HG02588 (cell line): ENCODE measurements around the gene PACRGL.

ENCODE experiments used
- ATAC-seq: cut with Tn5 transposase; IDR thresholded peaks from one replicate; pipeline ENCODE4 v1.9.1; 2021; ENCODE audit warnings: mild to moderate bottlenecking, moderate library complexity; ENCODE audit not compliant: unreplicated experiment

PACRGL gene

DNA sequence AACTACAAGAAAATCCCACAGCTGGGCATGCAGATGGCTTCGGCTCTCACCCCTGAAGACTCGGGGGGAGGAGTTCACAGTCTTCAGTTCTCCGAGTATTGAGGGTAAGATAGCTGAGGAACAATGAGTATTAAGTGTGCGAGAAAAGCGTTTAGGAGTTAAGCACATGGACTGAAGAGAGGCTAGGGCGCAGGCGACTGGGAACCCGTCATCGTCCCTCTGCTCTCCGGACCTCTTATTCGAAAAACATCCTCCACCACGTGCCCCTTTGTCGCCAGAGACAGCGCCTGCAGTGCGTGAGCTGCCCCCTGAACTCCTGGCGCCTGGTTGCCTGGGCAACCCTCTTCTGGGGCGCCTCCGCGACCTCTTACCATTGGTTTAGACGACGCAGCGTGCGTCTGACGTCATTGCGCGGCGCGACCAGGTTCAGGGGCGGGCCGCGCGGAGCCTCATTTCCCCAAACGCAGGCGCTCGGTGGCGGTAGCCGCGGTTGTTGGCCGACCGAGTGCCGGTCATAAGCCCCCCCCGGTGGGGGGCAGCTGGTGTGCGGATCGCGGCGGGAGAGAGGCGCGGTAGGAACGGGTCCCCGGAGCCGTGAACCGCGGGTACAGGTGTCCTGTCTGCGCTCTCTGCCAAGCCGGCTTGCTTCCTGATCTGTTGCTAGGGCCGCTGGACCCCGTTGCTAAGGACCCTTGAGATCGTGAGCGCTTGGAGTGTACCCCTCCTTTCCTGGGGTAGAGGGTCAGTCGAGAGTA lies at the start of gene PACRGL:
Gene PACRGL, plus strand, starts transcription at position 452 of the 755 bp plus-strand sequence. CDS start 4,024 bp downstream, outside the sequence.
- peak; percentile 100 for ATAC-seq

- ATAC-seq = no peak
Observed at GRCh38 chr4:20652226-20652885, 47.9 kb upstream of the PACRGL start.

GRCh38 chr4:20658456-20658855 lies 41.8 kb upstream of the PACRGL start:
- no peak for ATAC-seq

- ATAC-seq = no peak
Observed at GRCh38 chr4:20662851-20663250, 37.4 kb upstream of the PACRGL start.

DNA sequence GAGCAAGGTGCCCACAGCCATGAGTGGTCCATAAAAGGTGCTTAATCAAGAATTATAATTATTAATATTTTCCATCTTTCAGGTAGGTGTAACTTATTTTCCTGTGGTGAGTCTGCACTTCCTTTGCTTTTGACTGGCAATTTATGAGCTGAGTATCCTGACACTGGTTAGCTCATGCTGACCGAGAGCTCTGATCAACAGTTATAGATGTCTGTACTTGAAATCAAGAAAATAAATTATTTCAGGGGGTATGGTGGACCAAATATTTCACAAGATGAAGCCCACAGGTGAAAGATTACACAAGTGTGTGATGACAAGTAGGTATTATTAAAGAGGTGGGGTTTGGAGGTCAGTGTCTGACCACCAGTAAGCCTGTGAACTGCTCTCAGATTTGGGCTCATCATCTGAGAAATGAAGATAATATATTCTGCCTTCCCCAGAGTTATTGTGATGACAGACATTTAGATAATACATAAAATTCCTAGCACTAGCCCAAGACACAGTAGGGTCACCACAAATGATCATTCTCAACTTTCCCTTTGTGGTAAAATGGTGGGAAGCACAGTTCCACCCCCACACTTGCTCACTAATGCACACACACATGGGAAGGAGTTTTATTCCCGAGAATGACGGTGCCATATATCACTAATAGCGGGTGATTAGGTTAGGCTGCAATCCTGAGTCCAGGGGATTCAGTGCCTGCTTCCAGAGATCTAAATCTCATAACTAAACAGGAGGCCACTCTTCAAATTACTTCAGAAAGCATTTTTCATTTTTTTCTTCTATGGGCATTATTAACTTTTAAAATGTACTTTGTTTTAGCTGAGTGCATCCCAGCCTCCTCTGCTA lies 34.0 kb upstream of the PACRGL start:
- no peak for ATAC-seq

- ATAC-seq = no peak
Observed at GRCh38 chr4:20672262-20672661, 28.0 kb upstream of the PACRGL start.

GRCh38 chr4:20675786-20676185 lies 24.5 kb upstream of the PACRGL start:
- no peak for ATAC-seq

- no peak for ATAC-seq
Observed at GRCh38 chr4:20676501-20677197, 23.6 kb upstream of the PACRGL start.

DNA sequence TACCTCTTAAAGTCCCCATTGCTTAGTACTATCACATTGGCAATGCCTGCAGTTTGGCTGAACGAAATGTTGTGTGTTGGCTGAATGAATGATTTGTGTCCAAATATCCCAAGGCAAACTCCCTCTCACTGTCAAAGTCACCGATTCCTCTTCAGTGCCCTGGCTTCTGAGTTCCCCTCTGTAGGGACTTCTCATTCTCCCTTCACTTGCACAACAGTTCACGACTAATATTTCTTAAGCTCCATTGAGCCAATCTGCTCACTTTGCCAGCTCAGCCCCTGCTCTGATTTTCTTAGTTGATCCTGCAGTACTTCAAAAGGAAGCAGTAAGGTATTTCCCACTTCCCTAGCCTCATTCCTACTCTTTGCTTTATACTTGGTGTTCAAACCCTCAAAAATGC lies 21.9 kb upstream of the PACRGL start:
- no peak for ATAC-seq

GRCh38 chr4:20679951-20680350 lies 20.3 kb upstream of the PACRGL start:
- ATAC-seq = no peak

GRCh38 chr4:20680736-20681135 lies 19.5 kb upstream of the PACRGL start:
- ATAC-seq = no peak

GRCh38 chr4:20681271-20681670 lies 19.0 kb upstream of the PACRGL start:
- ATAC-seq = no peak

DNA sequence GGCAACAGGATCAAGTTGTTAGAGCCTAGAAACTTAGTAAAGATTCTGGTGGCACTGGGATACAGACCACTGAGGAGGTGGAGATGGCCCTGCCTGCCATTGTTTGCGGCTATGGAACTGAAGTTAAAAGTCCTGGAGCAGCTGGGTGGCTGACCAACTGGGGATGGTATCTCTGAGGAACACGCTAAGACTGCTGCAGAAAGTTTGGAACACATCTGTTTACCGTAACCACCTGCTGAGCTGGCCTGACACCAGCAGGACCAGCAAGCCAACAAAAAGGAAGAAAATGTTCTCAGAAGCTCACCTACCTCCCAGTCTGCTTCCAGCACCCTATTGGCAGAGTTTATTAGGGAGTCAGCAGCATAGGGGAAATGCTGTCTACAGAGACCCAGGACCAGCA lies 17.4 kb upstream of the PACRGL start:
- no peak for ATAC-seq

GRCh38 chr4:20683766-20684165 lies 16.5 kb upstream of the PACRGL start:
- no peak for ATAC-seq

- no peak for ATAC-seq
Observed at GRCh38 chr4:20684852-20685763, 15.2 kb upstream of the PACRGL start.

- no peak for ATAC-seq
Observed at GRCh38 chr4:20687864-20688263, 12.4 kb upstream of the PACRGL start.

GRCh38 chr4:20696815-20697214 lies 3.4 kb upstream of the PACRGL start:
- ATAC-seq = no peak

GRCh38 chr4:20698382-20698781 lies 1.9 kb upstream of the PACRGL start:
- no peak for ATAC-seq

GRCh38 chr4:20698820-20699219 lies 1.4 kb upstream of the PACRGL start:
- no peak for ATAC-seq

- ATAC-seq = no peak
Observed at GRCh38 chr4:20711335-20711734, 11.1 kb downstream of the PACRGL start.
